A549 treated with dexamethasone at 1 μM for 4 hours (cell line): ENCODE measurements around the gene MRPS17. TPM values are rescaled to one million over a fixed set of nuclear protein-coding genes. Genes with fewer than 3 reads are reported as not detected.

Experiments
- total RNA-seq: library from RNA; stranded (reverse); fragments of 200-300 nt; extraction: Qiagen RNA extraction; gene quantifications from 5 replicates; pipeline ENCODE4 v1.2.3, GENCODE V29; 2022

Gene MRPS17
- total RNA-seq = 24.1 to 31.5 TPM (median 26.6 TPM) in 5 replicates

GRCh38 chr7:55951637-55952351 lies at the start of gene MRPS17:
TSS of gene MRPS17 (plus strand) at chr7:55951877. CDS start at chr7:55953196, 1,319 bp downstream.

DNA sequence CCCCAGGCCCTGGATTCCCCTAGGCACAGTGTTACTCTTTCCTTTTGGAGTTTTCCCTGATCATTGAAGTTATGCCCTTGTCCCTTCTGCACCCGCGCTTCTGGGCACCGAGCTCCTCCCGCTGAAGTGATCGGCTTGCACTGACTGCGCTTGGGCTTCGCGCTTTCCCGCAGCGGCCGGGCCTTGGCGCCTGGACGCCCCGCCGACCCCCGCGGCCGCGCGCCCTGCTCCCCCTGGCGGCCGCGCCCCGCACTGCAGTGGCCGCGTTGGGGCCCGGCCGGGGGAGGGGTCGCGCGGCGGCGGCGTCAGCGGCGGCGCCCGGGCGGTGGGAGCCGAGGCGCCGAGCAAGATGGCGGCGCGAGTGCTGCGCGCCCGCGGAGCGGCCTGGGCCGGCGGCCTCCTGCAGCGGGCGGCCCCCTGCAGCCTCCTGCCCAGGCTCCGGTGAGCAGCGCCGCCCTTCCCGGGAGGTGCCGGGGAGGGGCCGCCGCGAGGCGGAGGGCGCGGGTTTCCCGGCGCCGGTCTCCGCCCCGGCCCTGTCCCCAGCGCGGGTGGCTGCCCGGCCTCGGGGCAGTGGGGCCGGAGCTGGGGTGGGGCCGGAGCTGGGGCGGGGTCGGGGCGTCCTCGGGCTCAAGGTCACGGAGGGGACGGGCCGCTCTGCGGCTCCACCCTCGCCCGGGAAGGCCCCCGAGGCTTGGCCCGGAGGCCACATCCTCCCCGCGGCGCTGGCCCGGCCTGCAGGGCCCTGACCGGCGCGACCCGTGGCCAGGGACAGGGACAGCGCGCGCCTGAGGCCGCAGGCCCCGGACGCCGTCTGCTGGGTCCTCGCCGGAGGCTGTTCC lies 12.8 kb downstream of the MRPS17 start, which contains the start of gene NIPSNAP2:
Gene NIPSNAP2, plus strand, starts transcription at position 325 of the 839 bp plus-strand sequence. Its CDS starts 25 bp downstream, at position 350.

Other genes with a start within 250 kb of the MRPS17 start
- gene SEPTIN14, start 89.1 kb upstream of the MRPS17 start, total RNA-seq = not detected in 5 replicates
- 0.38 to 1.1 TPM (median 0.66 TPM) in 5 replicates for gene ZNF713, start 64.4 kb upstream of the MRPS17 start, total RNA-seq
- gene NIPSNAP2, start 12.7 kb downstream of the MRPS17 start, total RNA-seq = 46.2 to 56.0 TPM (median 52.7 TPM) in 5 replicates
- gene PSPH, start 99.6 kb downstream of the MRPS17 start, total RNA-seq = 23.5 to 26.4 TPM (median 23.9 TPM) in 5 replicates
- gene CCT6A, start 99.9 kb downstream of the MRPS17 start, total RNA-seq = 251 to 285 TPM (median 265 TPM) in 5 replicates
- 109 to 115 TPM (median 112 TPM) in 5 replicates for gene SUMF2, start 112.4 kb downstream of the MRPS17 start, total RNA-seq
- 0.39 to 0.77 TPM (median 0.54 TPM) in 5 replicates for gene PHKG1, start 141.1 kb downstream of the MRPS17 start, total RNA-seq
- 564 to 618 TPM (median 570 TPM) in 5 replicates for gene CHCHD2, start 154.6 kb downstream of the MRPS17 start, total RNA-seq
- not detected in 5 replicates for gene NUPR2, start 164.5 kb downstream of the MRPS17 start, total RNA-seq